GM21390 (cell line): Measurements from ENCODE around the gene CWC15.
"Not testable (repeated sequence)": the region's sequence is repeated elsewhere in the genome, so short reads cannot be mapped to it uniquely, and the experiment has no call there.

Experiments
- ATAC-seq: cut with Tn5 transposase; IDR thresholded peaks from one replicate; pipeline ENCODE4 v1.9.1; 2021; ENCODE audit not compliant: unreplicated experiment

Gene CWC15

GRCh38 chr11:94973099-94973968, at the start of gene CWC15, which contains the start of gene KDM4D:
TSS of gene CWC15 (minus strand) at chr11:94973556. CDS start at chr11:94972185, 1,371 bp downstream.
TSS of gene KDM4D (plus strand) at chr11:94973709. CDS start at chr11:94997373, 23,664 bp downstream.
- ATAC-seq, result peak; percentile 100

- not testable (repeated sequence) for ATAC-seq
Measured at GRCh38 chr11:95021468-95021867, 48.1 kb upstream of the CWC15 start.

- ATAC-seq, result no peak
Measured at GRCh38 chr11:95016139-95016538, 42.8 kb upstream of the CWC15 start.

GRCh38 chr11:95014184-95014821, 40.9 kb upstream of the CWC15 start:
- ATAC-seq, result no peak

- no peak for ATAC-seq
Measured at GRCh38 chr11:95011376-95011775, 38.0 kb upstream of the CWC15 start.

- ATAC-seq, result no peak
Measured at GRCh38 chr11:95005642-95006041, 32.3 kb upstream of the CWC15 start.

GRCh38 chr11:95003716-95004115, 30.4 kb upstream of the CWC15 start:
- ATAC-seq, result no peak

GRCh38 chr11:94998285-94998684, 24.9 kb upstream of the CWC15 start:
- no peak for ATAC-seq

GRCh38 chr11:94997437-94997836, 24.1 kb upstream of the CWC15 start:
- no peak for ATAC-seq

GRCh38 chr11:94993400-94993943, 20.1 kb upstream of the CWC15 start:
- ATAC-seq, result no peak

GRCh38 chr11:94988748-94989147, 15.4 kb upstream of the CWC15 start:
- ATAC-seq, result no peak

GRCh38 chr11:94987378-94987777, 14.0 kb upstream of the CWC15 start:
- ATAC-seq, result no peak

- no peak for ATAC-seq
Measured at GRCh38 chr11:94975599-94975998, 2.2 kb upstream of the CWC15 start.

- no peak for ATAC-seq
Measured at GRCh38 chr11:94974178-94974577, 822 bp upstream of the CWC15 start.

- no peak for ATAC-seq
Measured at GRCh38 chr11:94972700-94973098, 657 bp downstream of the CWC15 start.

GRCh38 chr11:94968334-94968958, 4.9 kb downstream of the CWC15 start:
- no peak for ATAC-seq

GRCh38 chr11:94964934-94965333, 8.4 kb downstream of the CWC15 start:
- ATAC-seq, result no peak

- no peak for ATAC-seq
Measured at GRCh38 chr11:94961255-94961654, 12.1 kb downstream of the CWC15 start.

GRCh38 chr11:94960488-94960887, 12.9 kb downstream of the CWC15 start:
- no peak for ATAC-seq

- no peak for ATAC-seq
Measured at GRCh38 chr11:94959179-94959578, 14.2 kb downstream of the CWC15 start.

GRCh38 chr11:94958121-94958696, 15.1 kb downstream of the CWC15 start:
- no peak for ATAC-seq
